ENCODE results near the gene TMC6. TPM values are rescaled to one million over a fixed set of nuclear protein-coding genes. Genes with fewer than 3 reads are reported as not detected.

The TMC6 gene
- total and polyA plus RNA-seq, 2 of the 4 experiments (the other 2 are of a cell fraction) = 0.19 TPM; not detected in 1

GRCh38 chr17:78092794-78093324 lies 35.7 kb downstream of the TMC6 start:
- Histone ChIP-seq H3K9me3 (ENCODE audit: control insufficient read depth, insufficient read depth, low read length) (no peaks in the 10 kb centered on the region), H4K20me1 (ENCODE audit: insufficient read depth, low read length) (no peaks in the 10 kb centered on the region), H3K9ac (ENCODE audit: low read depth, low read length) (no peak overlapping the region), H3K9me1 (ENCODE audit: insufficient read depth, low read length) (peaks cover 4% of the 10 kb centered on the region; the same call in 1 of the 2 replicates), H3K23ac (ENCODE audit: low read depth, low read length) (no peak overlapping the region), H4K5ac (ENCODE audit: low read depth, low read length) (no peak overlapping the region), H3K36me3 (ENCODE audit: control insufficient read depth, insufficient read depth, low read length) (peaks cover 48% of the 10 kb centered on the region), H3K56ac (ENCODE audit: extremely low read depth, insufficient read depth, low read length) (no peak overlapping the region), H3K4me1 (ENCODE audit: control insufficient read depth, insufficient read depth, low read length) (no peaks in the 10 kb centered on the region), H3K14ac (replicated peaks; ENCODE audit: low read depth, low read length) (no peak overlapping the region), H2BK15ac (ENCODE audit: low read depth, low read length) (no peak overlapping the region), H2AK9ac (replicated peaks; ENCODE audit: low read depth, low read length, poor library complexity) (no peak overlapping the region), H4K8ac (ENCODE audit: low read depth in 2 of 2, low read length in 2 of 2) (no peak overlapping the region), H3K4me3 (ENCODE audit: insufficient read depth, low read depth, low read length) (no peak overlapping the region), H2AK5ac (ENCODE audit: low read depth, low read length) (no peak overlapping the region), H2BK5ac (ENCODE audit: low read depth, low read length, poor library complexity, severe bottlenecking) (no peak overlapping the region), H2AFZ (replicated peaks; ENCODE audit: low read length, poor library complexity) (no peak overlapping the region), H3K4me2 (ENCODE audit: low read depth, low read length) (no peak overlapping the region), H4K91ac (ENCODE audit: insufficient read depth, low read depth, low read length) (no peak overlapping the region), H3K79me1 (ENCODE audit: low read depth in 1 of 2, low read length in 2 of 2) (no peaks in the 10 kb centered on the region), H3K18ac (ENCODE audit: low read depth, low read length) (no peak overlapping the region), H2BK120ac (ENCODE audit: low read depth, low read length) (no peak overlapping the region), H3K4ac (ENCODE audit: low read depth, low read length) (no peak overlapping the region), H2BK20ac (ENCODE audit: low read depth, low read length) (no peak overlapping the region), H3K27me3 (ENCODE audit: control insufficient read depth, insufficient read depth, low read length) (no peaks in the 10 kb centered on the region), H3K27ac (ENCODE audit: insufficient read depth, low read length) (no peak overlapping the region)
- ChIA-PET POLR2A (ENCODE audit: unreplicated experiment) (no interaction called here), CTCF (no interaction called here)
- BruUV-seq (replicated peaks) = no TSS peak
- no peak for ATAC-seq (ENCODE audit: low read depth)
- in situ Hi-C loops (cut with MboI; ENCODE audit: low sequenced_read_pairs) = no loop called here
- dilution Hi-C loops (cut with HindIII; ENCODE audit: low sequenced_read_pairs, unreplicated experiment) = no loop called here
- 85% methylated on average over 4 of the region's 6 CpGs; no CpG with 5 or more reads in 1 of the 2 experiments for WGBS, 2 experiments (ENCODE audit: extremely low coverage in 2 of 2, insufficient read length in 1 of 2)
- TF ChIP-seq POLR2A (IDR thresholded peaks at IDR 0.05; ENCODE audit: low read depth, low read length) = no peak
- TF ChIP-seq RCOR1 (IDR thresholded peaks at IDR 0.05; ENCODE audit: insufficient replicate concordance, low read length) = no peak
- no peak for TF ChIP-seq CHD1 (IDR thresholded peaks at IDR 0.05; ENCODE audit: low read depth, low read length)
- TF ChIP-seq ELK1 (IDR thresholded peaks at IDR 0.05; ENCODE audit: borderline replicate concordance, low read depth, low read length) = no peak
- TF ChIP-seq MXI1 (IDR thresholded peaks at IDR 0.05; ENCODE audit: borderline replicate concordance, low read depth, low read length) = no peak
- no peak for TF ChIP-seq BHLHE40 (IDR thresholded peaks at IDR 0.05; ENCODE audit: low read depth, low read length)
- TF ChIP-seq RAD21 (IDR thresholded peaks at IDR 0.05; ENCODE audit: low read length) = no peak
- TF ChIP-seq MAFK (IDR thresholded peaks at IDR 0.05; ENCODE audit: low read depth, low read length) = no peak
- TF ChIP-seq NFE2L2 (IDR thresholded peaks at IDR 0.05; ENCODE audit: low read depth, low read length) = no peak
- TF ChIP-seq MAZ (IDR thresholded peaks at IDR 0.05; ENCODE audit: borderline replicate concordance, low read depth, low read length) = no peak
- no peak for TF ChIP-seq SMC3 (IDR thresholded peaks at IDR 0.05; ENCODE audit: low read depth, low read length)
- TF ChIP-seq CTCF (conservative IDR thresholded peaks at IDR 0.05; ENCODE audit: low read depth, low read length) = no peak
- TF ChIP-seq RFX5 (IDR thresholded peaks at IDR 0.05; ENCODE audit: low read depth, low read length) = no peak
- no peak for TF ChIP-seq USF2 (IDR thresholded peaks at IDR 0.05; ENCODE audit: low read depth, low read length)
- no peak for TF ChIP-seq FOS (IDR thresholded peaks at IDR 0.05; ENCODE audit: low read depth, low read length)
- no peak for TF ChIP-seq CEBPB (IDR thresholded peaks at IDR 0.05; ENCODE audit: low read depth, low read length)
- no peak for DNase-seq
- intact Hi-C loops (cut with micrococcal nuclease) = no loop called here

Measured in IMR-90 (cell line).